SH-SY5Y (cell line): Measurements from ENCODE around the gene HELT.

Source experiments
- GATA2 ChIP-seq: IDR thresholded peaks from 2 replicates; pipeline ENCODE4 v1.6.1; 2011; ENCODE audit warnings: mild to moderate bottlenecking, low read depth, low read length
- GATA3 ChIP-seq: IDR thresholded peaks from 2 replicates; pipeline ENCODE4 v1.6.1; 2011; ENCODE audit warnings: low read depth, mild to moderate bottlenecking, low read length, moderate library complexity

- TF ChIP-seq GATA3 (no peak), GATA2 (no peak)
Measured at GRCh38 chr4:185002784-185003183, 15.5 kb upstream of the HELT start.
